DMS153 treated with DMSO at 0.1 percent for 48 hours (cell line): ENCODE results near the gene SSTR3.

Source experiments
- DNase-seq: peaks from one replicate; lab custom pipeline; 2025; ENCODE audit not compliant: unreplicated experiment; lab: John Stamatoyannopoulos, UW

The SSTR3 gene

GRCh38 chr22:37169947-37170688 is 42.2 kb downstream of the SSTR3 start:
- DNase-seq = no peak

GRCh38 chr22:37169406-37169805 is 42.9 kb downstream of the SSTR3 start:
- DNase-seq = no peak

- DNase-seq = no peak
Observed at GRCh38 chr22:37167981-37168647, 44.2 kb downstream of the SSTR3 start.

GRCh38 chr22:37167176-37167980 is 44.9 kb downstream of the SSTR3 start:
- DNase-seq = no peak

GRCh38 chr22:37166675-37167066 is 45.6 kb downstream of the SSTR3 start:
- DNase-seq = peak; percentile 41

- DNase-seq = no peak
Observed at GRCh38 chr22:37165940-37166674, 46.2 kb downstream of the SSTR3 start.

- DNase-seq = no peak
Observed at GRCh38 chr22:37165066-37165465, 47.2 kb downstream of the SSTR3 start.

GRCh38 chr22:37164505-37164887 is 47.8 kb downstream of the SSTR3 start:
- DNase-seq = no peak

GRCh38 chr22:37163575-37164504 is 48.4 kb downstream of the SSTR3 start:
- DNase-seq = no peak

GRCh38 chr22:37163096-37163489 is 49.2 kb downstream of the SSTR3 start:
- DNase-seq = no peak

GRCh38 chr22:37162221-37163095 is 49.8 kb downstream of the SSTR3 start:
- no peak for DNase-seq

- DNase-seq = no peak
Observed at GRCh38 chr22:37161443-37161842, 50.8 kb downstream of the SSTR3 start.

GRCh38 chr22:37160027-37160426 is 52.2 kb downstream of the SSTR3 start:
- no peak for DNase-seq

- DNase-seq = no peak
Observed at GRCh38 chr22:37158963-37159290, 53.4 kb downstream of the SSTR3 start.

- DNase-seq = no peak
Observed at GRCh38 chr22:37157516-37158285, 54.6 kb downstream of the SSTR3 start.

GRCh38 chr22:37156686-37157435 is 55.4 kb downstream of the SSTR3 start:
- no peak for DNase-seq

- DNase-seq = no peak
Observed at GRCh38 chr22:37155971-37156370, 56.3 kb downstream of the SSTR3 start.
